Mammary epithelial cell (primary cell): ENCODE results near the gene OR2A7.
"Not testable (repeated sequence)": the region's sequence is repeated elsewhere in the genome, so short reads cannot be mapped to it uniquely, and the experiment has no call there.

ENCODE experiments used
- EZH2 ChIP-seq: IDR thresholded peaks from 2 replicates; pipeline ENCODE4 v1.6.1; 2012; ENCODE audit warnings: low read length, inconsistent platforms, borderline replicate concordance
- TF ChIP-seq, protein P1 (sequence below), 2 donors: IDR thresholded peaks in 1 of 2; conservative IDR thresholded peaks in 1 of 2; 2 replicates each; pipeline ENCODE4 v1.5.1; 2011 to 2012; ENCODE audit warnings: inconsistent platforms in 2 of 2, low read length in 2 of 2, mild to moderate bottlenecking in 2 of 2, control low read depth in 1 of 2, low read depth in 1 of 2; ENCODE audit not compliant: insufficient read depth in 1 of 2; ENCODE audit errors: extremely low read depth in 1 of 2

DNA sequence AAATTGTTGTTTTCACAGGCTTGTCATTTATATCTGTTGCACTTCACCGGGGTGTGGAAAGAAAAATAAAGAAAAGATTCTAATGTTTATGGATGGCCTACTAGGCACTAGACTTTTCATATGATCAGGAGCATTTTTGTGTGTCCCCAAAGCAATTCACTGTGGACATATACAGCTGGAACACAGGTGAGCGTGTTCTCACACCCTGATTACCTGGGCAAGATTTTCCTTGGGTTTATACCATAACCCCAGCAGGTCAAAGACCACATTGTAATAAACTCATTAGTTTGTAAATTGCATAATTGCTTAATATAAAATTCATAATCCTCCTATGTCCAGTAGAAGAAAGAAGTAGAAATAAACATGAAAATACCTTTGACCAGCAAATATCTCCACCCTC, 46.6 kb upstream of the OR2A7 start:
- TF ChIP-seq, protein P1, sequence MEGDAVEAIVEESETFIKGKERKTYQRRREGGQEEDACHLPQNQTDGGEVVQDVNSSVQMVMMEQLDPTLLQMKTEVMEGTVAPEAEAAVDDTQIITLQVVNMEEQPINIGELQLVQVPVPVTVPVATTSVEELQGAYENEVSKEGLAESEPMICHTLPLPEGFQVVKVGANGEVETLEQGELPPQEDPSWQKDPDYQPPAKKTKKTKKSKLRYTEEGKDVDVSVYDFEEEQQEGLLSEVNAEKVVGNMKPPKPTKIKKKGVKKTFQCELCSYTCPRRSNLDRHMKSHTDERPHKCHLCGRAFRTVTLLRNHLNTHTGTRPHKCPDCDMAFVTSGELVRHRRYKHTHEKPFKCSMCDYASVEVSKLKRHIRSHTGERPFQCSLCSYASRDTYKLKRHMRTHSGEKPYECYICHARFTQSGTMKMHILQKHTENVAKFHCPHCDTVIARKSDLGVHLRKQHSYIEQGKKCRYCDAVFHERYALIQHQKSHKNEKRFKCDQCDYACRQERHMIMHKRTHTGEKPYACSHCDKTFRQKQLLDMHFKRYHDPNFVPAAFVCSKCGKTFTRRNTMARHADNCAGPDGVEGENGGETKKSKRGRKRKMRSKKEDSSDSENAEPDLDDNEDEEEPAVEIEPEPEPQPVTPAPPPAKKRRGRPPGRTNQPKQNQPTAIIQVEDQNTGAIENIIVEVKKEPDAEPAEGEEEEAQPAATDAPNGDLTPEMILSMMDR (conservative IDR thresholded peaks at IDR 0.05 in 1 of 2, IDR thresholded peaks at IDR 0.05 in 1 of 2; ENCODE audit: extremely low read depth in 1 of 2, insufficient read depth in 1 of 2, low read depth in 1 of 2, low read length in 2 of 2) = not testable (repeated sequence)
- TF ChIP-seq EZH2 = not testable (repeated sequence)
